Measurements from ENCODE around the gene NGDN.

Gene NGDN

DNA sequence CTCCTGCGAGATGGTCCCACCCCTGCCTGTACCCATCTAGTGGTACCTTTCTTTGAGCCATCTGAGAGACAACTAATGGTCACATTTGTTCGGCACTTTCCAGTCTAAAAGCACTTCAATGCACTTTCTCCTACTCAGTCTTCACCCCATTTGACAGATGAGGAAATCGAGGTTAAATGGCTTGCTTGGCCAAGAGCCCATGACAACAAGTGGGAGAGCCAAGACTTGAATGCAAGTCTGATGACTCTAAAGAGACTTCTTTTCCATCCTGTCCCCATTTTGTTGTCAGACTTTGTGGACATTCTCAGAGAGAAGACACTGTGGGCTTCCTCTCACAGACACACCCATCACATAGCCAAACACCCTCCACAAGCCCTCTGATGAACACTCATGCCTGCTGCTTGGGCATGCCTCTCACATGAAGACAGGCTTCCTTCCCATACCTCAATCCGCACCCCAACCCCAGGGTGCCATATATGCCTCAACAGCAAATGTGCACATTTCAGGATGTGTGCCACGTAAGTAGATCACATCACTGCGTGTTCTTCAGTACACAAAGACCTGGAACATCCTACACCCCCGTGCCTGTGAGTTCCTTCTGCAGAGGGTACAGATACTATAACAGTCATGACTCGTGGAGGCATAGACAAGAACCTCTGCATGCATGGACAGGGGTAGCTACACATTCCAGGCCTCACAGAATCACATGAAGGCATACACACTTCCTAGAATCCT lies 34.8 kb upstream of the NGDN start:
- TF ChIP-seq, protein P1, sequence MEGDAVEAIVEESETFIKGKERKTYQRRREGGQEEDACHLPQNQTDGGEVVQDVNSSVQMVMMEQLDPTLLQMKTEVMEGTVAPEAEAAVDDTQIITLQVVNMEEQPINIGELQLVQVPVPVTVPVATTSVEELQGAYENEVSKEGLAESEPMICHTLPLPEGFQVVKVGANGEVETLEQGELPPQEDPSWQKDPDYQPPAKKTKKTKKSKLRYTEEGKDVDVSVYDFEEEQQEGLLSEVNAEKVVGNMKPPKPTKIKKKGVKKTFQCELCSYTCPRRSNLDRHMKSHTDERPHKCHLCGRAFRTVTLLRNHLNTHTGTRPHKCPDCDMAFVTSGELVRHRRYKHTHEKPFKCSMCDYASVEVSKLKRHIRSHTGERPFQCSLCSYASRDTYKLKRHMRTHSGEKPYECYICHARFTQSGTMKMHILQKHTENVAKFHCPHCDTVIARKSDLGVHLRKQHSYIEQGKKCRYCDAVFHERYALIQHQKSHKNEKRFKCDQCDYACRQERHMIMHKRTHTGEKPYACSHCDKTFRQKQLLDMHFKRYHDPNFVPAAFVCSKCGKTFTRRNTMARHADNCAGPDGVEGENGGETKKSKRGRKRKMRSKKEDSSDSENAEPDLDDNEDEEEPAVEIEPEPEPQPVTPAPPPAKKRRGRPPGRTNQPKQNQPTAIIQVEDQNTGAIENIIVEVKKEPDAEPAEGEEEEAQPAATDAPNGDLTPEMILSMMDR (IDR thresholded peaks at IDR 0.05; ENCODE audit: low read depth, low read length), result no peak
- no peak for DNase-seq (ENCODE audit: low read depth, low spot score)
- in situ Hi-C loops (cut with HindIII; ENCODE audit: low sequenced_read_pairs), result no loop called here
- H3K4me3 ChIP-seq (ENCODE audit: low read depth, low read length), result no peak overlapping the region

DNA sequence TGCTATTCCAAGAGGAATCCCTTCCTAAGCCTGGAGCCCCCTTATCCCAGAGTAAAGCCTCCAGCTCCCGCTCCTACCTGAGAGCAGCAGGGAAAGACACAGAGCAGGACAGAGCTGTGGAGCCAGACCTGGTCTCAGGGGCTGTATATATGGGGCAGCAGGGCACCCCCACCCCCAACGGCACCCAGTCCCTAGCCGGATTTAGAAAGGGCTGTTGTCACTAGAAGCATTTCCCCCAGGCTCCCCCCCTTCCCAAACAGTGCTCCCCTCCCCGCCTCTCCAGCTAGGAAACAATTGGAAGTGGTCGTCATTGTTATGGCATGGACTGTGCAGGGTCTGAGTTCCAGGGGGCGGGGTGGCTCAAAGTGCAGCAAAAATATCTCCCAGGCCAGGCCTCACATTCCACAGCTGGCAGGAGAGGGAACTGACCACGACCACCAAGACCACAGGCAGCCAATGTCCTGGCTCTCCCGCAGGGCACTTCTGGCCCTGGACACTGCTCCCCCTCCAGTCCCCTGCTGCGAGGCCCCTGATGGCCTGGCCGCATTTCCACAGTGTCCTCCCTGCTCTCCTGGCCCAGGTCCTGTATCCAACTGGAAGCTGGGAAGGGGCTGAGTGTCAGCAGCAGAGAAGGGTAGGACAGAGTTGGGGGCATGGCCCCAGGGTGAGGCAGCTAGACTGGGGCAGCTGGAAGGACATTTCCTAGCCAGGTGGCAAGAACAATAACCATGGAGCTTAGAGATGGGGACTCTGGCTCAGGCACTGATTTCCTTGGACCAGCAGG lies 33.8 kb upstream of the NGDN start, which contains the start of gene MYH7:
TSS of gene MYH7 (minus strand) at position 118 of the 784 bp plus-strand sequence. CDS start 1,928 bp downstream, outside the sequence.
- DNase-seq (ENCODE audit: low read depth, low spot score), result no peak
- TF ChIP-seq, protein P1 (IDR thresholded peaks at IDR 0.05; ENCODE audit: low read depth, low read length), result no peak
- in situ Hi-C loops (cut with HindIII; ENCODE audit: low sequenced_read_pairs), result no loop called here
- H3K4me3 ChIP-seq (ENCODE audit: low read depth, low read length), result no peak within 1 kb of the TSS

DNA sequence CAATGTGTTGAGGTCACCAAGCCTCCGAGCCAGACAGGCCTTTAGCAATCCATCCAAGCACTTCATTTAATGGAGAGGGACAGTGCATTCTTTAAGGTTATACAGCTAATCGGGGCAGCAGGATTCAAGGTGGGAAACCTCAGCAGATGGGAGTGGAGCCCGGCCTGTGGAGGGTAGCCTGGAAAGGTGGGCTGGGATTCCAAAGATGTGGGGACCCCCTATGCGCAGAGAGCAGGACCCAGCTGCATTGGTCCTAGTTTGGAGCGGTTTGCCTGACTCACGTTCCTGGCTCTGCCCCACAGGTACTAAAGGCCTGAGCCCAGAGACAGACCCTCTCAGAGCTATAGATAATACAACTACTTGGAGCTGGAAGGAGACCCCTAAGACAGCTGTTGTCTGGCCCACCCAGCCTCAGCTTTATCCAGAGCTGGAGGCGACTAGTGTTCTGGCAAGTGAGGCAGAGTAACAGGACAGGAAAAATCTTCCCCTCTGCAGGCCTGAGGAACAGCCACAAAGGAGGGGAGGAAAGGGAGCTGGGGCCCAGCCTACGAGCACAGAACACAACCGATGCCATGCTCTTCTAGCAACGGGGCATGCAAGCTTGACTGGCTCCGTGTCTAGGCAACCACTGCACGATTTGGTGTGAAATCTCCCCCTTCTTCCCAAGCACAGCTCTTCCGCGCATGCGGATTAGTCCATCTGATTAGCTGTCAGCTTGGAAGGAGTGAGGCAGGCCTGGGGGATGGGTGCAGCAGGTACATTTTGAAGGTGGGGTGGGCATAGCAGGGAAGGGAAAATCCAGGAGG lies 33.0 kb upstream of the NGDN start:
- DNase-seq (ENCODE audit: low read depth, low spot score), result no peak
- in situ Hi-C loops (cut with HindIII; ENCODE audit: low sequenced_read_pairs), result no loop called here
- TF ChIP-seq, protein P1 (IDR thresholded peaks at IDR 0.05; ENCODE audit: low read depth, low read length), result no peak
- no peak overlapping the region for H3K4me3 ChIP-seq (ENCODE audit: low read depth, low read length)

DNA sequence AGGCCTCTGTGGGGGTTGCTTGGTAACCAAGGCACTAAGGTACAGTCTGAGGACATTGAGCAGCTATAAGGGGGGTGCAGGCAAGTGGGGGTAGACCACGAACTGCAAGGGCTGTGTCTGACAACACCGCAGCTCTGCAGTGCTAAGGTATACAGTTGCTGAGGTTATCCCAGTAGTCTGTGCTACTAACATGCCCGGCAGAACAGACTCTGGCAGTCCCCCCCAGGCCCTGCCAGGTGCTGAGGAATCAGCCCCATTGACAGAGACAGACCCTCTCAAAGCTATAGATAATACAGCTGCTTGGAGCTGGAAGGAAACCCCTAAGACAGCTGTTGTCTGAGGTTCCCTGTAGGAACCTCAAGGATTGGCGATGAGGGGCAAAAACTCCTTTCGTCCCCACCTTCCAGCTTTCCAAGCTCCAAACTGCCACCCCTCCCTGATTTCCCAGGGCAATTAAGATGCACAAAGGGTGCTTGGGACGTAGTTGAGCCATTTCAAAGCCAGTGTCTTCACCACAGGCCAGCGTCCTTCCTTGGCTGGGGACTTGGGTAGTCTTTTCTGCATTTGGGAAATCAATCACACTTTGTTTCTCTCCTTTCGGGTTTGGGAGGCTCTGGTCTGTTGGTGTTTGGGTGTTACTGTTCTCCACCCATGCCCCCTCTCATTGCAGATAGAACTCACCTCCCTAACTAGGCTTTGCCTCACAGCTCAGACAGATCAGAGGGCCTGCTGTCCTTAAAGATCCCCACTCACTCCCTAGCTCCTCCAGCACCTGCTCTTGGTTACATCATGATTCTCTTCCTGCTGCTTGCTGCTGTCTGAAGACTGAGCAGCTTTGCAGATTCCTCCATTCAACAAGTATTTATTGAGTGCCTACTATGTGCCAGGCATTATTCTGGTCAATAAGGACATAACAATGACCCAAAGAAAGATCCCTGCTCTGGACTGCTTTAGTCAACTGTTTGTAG lies 32.1 kb upstream of the NGDN start:
- DNase-seq (ENCODE audit: low read depth, low spot score), result no peak
- H3K4me3 ChIP-seq (ENCODE audit: low read depth, low read length), result no peak overlapping the region
- in situ Hi-C loops (cut with HindIII; ENCODE audit: low sequenced_read_pairs), result no loop called here
- TF ChIP-seq, protein P1 (IDR thresholded peaks at IDR 0.05; ENCODE audit: low read depth, low read length), result no peak

GRCh38 chr14:23438101-23438971 lies 31.2 kb upstream of the NGDN start:
- TF ChIP-seq, protein P1 (IDR thresholded peaks at IDR 0.05; ENCODE audit: low read depth, low read length), result no peak
- in situ Hi-C loops (cut with HindIII; ENCODE audit: low sequenced_read_pairs), result no loop called here
- DNase-seq (ENCODE audit: low read depth, low spot score), result no peak
- no peak overlapping the region for H3K4me3 ChIP-seq (ENCODE audit: low read depth, low read length)
